Stimulated activated CD4-positive, alpha-beta T cell treated with anti-CD3 and anti-CD28 coated beads, Interleukin-4, amount 100 ng/mL, for 48 hours (primary cell): Measurements from ENCODE around the gene ZNF490.
"Not testable (repeated sequence)": the region's sequence is repeated elsewhere in the genome, so short reads cannot be mapped to it uniquely, and the experiment has no call there.

Experiments used
- DNase-seq, 2 donors: peaks; one replicate each; pipeline ENCODE4 v3.0.0-alpha.2; 2020; ENCODE audit warnings: low read depth in 2 of 2

The ZNF490 gene

DNA sequence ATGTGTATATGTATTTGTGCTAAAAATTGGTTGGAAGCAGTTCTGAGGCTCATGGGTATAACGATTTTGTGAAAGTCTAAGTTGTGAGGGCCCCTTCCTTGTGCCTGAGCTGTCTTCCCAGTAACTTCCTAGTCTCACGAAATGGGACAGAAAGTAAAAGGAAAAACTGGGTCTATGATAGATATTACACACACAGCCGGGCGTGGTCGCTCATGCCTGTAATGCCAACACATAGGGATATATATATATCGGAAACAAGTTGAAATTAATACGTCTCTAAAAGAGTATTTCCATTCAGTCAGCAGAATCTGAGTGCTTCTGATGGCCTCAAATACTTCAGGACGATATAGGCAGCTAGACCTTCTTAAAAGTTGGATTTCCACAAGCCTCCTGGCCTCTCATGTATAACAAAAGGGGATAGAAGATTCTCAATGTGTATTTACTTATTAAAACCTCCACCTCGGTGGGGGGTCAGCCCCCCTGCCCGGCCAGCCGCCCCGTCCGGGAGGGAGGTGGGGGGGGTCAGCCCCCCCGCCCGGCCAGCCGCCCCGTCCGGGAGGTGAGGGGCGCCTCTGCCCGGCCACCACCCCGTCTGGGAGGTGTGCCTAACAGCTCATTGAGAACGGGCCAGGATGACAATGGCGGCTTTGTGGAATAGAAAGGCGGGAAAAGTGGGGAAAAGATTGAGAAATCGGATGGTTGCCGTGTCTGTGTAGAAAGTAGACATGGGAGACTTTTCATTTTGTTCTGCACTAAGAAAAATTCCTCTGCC lies 10.8 kb upstream of the ZNF490 start:
- not testable (repeated sequence) for DNase-seq

DNA sequence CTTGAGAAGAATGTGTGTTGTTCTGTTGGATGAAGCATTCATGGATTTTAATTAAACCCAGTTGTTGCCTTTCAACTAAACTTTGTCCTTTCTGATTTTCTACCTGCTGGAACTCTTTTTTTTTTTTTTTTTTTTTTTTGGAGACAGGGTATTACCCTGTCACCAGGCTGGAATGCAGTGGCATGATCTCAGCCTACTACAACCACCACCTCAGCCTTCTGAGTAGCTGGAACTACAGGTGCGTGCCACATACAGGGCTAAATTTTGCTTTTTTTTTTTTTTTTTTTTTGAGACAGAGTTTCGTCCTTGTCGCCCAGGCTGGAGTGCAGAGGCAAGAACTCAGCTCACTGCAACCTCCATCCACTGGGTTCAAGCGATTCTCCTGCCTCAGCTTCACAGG lies 7.0 kb upstream of the ZNF490 start:
- DNase-seq, result no peak

DNA sequence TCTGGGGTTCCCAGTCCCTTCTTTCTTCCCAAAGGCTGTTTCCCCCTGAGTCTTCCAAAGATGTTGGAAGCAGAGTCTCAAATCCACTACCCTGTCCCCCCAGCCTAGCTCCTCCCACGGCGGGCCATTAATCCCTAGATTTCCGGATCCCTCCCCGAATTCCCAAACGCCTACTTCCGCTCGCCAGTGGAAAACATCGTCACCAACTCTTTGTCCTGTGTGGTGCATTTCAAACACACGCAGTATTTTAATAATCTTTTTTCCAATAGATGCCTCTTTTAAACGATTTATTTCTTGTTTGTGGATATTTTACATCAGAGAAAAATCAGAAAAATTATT lies 717 bp upstream of the ZNF490 start:
- no peak for DNase-seq

DNA sequence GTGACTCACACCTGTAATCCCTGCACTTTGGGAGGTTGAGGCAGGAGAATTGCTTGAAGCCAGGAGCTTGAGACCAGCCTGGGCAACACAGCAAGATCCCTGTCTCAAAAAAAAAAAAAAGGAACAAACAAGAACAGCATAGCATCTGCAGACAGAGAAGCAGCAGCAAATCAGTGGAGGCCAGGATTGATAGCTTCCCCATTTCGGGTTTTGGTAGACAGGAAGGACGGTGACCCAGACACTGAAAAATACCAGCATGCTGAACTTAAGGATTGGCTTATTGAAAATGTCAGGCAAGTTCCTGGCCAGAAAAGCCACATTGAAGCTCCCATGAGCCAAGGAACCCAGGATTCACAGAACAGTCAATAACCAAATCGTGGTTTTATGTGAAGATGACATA lies 3.0 kb downstream of the ZNF490 start:
- no peak for DNase-seq

DNA sequence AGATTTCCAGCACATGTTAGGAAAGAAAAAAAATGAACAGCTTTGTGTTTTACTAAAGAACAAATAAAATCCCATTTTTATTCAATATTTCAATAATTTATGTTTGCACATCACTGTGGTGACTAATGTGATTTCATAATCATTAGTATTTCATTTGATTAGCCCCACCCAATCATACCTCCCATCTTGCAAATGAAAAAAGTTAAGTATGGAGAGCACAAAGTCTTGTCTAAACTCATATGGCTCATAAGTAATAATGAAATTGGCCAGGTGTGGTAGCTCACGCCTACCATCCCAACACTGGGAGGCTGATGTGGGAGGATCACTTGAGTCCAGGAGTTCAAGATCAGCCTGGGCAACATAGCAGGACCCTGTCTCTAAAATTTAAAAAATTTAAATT lies 3.8 kb downstream of the ZNF490 start:
- no peak for DNase-seq

DNA sequence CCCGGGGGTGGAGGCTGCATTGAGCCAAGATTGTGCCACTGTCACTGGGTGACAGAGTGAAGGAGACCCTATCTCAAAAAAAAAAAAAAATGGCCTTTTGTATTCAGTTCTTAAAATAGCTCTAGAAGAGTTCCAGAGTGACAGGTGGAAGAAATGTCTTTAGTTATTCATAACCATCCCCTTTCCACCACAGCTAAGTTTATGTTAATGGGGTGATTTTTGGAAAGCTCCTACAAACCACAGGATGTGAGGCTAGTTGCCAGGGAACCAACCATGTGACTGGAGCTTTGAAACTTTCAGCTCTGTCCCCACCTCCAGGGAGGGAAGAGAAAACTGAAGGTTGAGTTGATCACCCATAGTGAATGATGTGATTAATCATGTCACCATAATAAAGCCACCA lies 6.9 kb downstream of the ZNF490 start:
- peak in 1 of 2 donors; percentile 46 for DNase-seq

DNA sequence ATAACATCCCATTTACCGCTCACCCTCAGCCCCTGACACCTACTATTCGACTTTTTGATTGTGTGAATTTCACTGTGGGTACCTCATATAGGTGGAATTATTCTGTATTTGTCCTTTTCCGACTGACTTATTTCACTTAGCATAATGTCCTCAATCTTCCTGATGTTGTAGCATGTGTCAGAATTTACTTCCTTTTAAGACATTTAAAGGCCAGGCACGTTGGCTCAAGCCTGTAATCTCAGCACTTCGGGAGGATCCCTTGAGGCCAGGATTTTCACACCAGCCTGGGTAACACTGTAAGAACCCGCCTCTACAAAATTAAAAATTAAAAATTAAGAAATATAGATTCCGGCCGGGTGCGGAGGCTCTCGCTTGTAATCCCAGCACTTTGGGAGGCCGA lies 13.0 kb downstream of the ZNF490 start:
- DNase-seq, result no peak

DNA sequence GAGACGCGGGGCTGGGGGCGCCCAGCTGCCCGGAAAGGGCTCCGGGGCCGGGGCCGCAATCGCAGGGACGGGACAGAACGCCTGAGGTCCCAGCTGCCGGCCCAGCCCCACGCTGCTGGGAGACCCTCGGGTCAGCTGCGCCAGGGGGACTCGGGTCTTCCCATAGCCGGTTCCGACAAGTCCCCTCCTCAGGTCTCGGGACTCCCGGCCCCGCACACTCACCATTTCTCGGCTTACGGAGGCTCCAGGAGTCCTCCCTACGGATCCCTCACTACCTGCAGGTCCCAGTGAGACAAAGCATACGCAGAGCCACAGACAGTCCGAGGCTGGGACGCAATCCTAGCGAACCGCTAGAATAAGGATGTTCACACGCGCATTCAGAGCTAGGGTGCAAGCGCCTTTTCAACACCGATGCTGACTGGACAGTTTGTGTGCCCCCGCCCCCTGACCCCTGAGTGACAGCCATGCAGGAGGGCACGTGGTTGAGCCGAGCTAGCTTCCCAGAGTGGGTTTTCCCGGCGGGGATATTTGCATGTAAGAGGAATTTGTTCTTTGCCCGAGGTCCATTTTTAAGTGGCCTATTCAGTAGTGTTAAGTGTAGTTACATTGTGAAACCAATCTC lies 13.6 kb downstream of the ZNF490 start:
- DNase-seq, result no peak

DNA sequence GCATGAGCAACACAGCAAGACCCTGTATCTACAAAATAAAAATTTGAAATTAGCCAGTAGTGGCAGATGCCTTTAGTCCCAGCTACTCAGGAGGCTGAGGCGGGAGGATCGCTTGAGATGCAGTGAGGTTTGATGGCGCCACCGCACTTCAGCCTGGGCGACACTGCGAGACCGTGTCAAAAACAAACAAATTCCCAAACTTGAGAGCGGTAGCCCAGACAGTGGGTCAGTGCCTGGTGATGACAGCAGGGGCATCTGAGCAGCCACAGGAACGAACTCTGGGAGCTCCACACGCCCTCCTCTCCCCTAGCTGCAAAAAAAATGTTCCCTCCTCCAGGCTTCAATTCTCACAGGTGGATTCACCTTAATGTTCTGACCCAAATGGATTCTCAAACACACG lies 14.1 kb downstream of the ZNF490 start:
- no peak for DNase-seq

DNA sequence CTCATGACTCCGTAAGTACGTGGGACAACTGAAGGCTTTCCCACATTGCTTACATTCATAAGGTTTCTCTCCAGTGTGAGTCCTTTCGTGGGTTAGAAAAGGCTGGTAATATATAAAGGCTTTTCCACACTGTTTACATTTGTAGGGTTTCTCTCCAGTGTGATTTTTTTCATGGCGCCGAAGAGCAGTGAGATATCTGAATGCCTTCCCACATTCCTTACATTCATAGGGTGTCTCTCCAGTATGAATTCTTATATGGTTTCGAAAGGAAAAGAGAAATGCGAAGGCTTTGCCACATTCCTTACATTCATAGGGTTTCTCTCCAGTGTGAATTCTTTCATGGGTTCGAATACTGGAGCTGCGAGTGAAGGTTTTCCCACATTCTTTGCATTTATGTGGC lies 29.5 kb downstream of the ZNF490 start:
- no peak for DNase-seq

DNA sequence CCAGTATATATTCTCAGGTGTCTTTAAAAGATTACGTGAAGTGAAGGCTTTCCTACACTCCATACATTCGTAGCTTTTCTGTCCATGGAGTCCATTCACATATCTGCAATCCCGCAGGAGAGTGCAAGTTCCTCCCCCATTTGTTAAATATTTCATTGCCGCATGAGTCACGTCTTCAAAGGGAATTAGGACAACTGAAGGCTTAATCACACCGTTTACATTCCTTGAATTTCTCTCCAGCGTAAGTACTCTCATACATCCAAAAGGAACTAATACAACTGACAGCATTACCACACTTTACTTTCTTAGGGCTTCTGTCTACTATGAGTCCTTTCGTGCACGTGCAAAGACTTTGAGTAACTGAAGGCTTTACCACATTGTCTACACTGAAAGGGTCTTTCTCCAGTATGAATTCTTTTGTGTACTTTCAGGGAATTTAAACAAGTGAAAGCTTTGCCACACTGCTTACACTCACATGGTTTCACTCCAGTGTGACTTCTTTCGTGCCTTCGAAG lies 30.4 kb downstream of the ZNF490 start:
- DNase-seq, result no peak

DNA sequence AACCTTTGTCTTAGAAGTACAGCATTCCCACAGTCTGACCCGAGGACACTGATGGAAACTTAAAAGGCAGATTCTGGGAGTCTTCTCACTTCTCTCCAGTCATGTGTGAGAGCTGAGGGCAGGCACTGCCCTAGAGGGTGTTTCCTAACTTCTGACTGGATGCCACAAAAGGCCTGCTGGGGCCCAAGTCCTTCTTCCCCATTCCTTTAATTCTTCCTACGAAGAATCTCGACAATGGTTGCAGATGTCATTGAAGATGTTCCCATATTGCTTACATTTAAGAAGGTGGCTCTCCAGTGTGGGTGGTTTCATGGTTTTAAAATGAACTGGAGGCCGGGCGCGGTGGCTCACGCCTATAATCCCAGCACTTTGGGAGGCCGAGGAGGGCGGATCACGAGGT lies 32.0 kb downstream of the ZNF490 start:
- no peak for DNase-seq

DNA sequence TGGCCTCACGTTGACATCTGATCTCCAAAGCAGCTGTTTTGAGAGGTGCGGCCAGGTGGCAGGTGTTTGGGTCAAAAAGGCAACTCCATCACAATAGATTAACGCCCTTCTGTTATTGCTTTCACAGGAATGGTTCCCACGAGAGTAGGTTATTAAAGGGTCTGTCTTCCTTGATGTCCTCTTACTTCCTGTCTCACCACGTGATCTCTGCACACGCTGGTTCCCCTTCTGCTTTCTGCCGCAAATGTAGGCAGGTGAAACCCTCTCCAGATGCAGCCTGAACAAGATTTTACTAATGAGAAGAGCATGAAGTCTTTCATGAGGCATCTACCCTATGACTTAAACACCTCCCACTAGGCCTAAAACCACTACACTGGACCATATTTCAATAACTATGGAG lies 36.6 kb downstream of the ZNF490 start:
- no peak for DNase-seq

DNA sequence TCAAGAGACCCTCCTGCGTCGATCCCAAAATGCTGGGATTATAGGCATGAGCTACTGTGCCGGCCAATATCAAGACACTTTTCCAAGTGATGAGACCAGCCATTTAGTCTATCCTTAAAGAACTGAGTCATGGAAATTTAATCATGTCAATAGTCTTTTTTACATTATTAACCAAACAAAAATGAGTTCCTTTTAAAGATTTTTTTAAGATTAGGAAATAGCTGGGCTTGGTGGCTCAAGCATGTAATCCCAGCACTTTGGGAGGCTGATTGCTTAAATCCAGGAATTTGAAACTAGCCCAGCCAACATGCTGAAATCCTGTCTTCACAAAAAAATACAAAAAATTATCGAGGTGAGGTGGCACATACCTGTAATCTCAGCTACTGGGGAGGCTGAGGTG lies 42.7 kb downstream of the ZNF490 start:
- no peak for DNase-seq

DNA sequence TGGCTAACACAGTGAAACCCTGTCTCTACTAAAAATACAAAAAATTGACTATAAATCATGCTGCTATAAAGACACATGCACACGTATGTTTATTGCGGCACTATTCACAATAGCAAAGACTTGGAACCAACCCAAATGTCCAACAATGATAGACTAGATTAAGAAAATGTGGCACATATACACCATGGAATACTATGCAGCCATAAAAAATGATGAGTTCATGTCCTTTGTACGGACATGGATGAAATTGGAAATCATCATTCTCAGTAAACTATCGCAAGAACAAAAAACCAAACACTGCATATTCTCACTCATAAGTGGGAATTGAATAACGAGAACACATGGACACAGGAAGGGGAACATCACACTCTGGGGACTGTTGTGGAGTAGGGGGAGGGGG lies 44.2 kb downstream of the ZNF490 start:
- not testable (repeated sequence) for DNase-seq

DNA sequence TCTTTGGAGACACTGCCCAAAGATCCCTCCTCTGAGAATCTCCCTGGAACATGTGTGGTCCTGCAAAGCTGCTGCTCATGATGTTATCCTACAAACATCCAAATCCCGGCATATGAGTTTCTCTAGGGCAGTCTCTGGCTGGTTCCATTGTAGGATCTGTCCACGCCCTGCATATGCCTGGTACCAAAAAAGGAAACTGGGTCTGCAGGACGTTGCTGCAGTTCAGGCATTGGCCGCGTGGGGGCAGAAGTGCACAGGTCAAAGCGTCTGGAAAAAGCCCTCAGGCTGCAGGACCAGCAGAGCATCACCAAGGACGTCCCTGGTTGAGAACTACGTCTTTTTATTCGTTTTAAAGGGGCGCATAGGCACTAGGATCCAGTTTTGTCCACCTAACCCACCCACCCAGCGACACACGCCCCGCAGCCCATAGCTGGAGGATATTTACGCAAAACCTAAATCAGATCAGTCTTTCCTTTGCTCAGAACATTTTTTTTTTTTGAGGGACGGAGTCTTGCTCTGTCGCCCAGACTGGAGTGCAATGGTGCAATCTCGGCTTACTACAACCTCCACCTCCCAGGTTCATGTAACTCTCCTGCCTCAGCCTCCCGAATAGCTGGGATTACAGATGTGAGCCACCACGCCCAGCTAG lies 46.5 kb downstream of the ZNF490 start:
- peak; percentile 85 to 97 for DNase-seq

DNA sequence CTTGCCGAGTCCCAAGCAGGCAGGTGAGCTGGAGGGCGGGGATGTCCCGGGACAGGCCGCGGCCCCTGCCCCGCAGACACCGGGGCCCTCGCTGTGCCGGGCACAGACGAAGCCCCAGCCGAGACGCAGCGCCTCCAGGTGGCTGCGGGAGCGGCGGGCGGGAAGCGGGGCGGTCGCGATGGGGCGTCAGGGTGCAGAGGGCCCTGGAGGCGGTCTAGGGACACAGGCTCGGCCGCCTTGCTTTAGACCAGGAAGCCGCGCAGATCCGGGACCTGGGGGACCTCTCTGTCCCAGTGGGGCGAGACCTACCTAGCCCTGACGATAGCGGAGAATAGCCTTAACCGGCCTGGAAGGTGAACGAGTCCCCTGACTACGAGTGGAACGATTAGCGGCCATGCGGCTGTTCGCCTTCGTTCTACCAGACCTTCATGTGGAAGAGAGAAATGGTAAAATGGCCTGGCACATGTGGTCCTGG lies 55.1 kb downstream of the ZNF490 start:
- DNase-seq, result no peak

DNA sequence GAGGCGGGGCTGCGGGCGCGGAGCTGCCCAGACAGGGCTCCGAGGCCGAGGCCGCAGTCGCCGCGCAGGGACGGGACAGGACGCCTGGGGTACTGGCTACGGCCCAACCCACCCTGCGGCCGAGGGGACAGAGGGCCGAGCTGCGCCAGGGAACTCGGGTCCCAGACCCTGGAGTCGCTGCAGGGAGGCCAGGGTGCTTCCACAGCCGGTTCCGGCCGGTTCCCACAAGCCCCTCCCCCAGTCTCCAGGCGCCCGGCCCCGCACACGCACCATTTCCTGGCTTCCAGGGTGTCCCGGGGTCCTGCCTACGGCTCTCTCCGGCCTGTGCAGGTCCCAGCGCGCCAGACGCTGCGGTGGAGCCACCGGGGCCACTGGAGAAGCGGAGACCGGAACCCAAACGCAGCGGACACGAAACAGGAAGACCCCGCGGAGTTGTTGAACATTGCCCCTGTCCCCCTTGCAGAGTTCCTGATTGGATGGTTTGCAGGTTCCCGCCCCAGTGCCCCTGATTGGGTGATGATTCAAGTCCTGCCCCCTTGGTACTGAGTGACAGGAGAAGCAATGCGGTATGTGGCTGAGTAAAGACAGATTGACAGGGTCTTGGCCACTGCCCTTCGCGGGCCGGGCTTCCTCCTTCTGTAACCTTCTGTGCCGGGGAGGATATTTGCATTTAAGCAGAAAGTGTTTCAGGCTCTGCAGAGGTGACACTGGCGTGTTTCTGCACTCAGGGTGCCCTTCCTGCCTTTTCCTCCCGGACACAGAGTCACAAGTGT lies 59.4 kb downstream of the ZNF490 start, which contains the start of gene ZNF564:
Gene ZNF564, minus strand, starts transcription at position 423 of the 773 bp plus-strand sequence. Its CDS starts 150 bp downstream, at position 273.
- DNase-seq, result peak; percentile 77 to 88

DNA sequence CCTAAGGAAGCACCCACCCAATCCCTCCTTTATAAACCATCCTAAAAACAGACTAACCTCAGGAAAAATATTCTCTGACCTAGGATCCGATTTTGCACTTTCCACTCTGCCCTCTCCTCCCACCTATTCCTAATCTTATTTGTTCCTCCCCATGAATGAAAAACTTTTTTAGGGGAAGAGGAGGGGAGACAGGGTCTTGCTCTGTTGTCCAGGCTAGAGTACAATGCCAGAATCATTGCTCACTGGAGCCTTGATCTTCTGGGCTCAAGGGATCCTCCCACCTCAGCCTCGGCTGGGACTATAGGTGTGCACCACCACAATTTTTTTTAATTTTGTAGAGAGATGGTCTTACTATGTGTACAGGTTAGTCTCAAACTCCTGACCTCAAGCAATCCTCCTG lies 63.7 kb downstream of the ZNF490 start:
- DNase-seq, result no peak

DNA sequence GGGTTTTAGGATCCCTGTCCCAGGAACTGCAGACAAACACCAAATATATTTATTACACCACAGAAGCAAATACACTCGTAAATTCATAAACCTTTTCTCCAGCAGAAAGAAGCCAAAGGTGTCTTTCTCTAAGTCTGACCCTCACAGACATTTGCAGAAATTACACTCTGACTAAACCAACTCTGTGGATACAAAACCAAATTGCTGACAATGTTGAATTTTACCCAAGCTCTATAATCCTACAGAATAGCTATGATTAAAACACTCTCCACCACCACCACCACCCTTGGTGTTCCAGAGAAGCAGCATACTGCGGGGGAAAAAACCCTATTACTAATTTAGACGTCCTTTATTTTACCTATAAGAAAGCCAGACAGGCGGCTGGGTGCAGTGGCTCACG lies 64.5 kb downstream of the ZNF490 start:
- no peak for DNase-seq

DNA sequence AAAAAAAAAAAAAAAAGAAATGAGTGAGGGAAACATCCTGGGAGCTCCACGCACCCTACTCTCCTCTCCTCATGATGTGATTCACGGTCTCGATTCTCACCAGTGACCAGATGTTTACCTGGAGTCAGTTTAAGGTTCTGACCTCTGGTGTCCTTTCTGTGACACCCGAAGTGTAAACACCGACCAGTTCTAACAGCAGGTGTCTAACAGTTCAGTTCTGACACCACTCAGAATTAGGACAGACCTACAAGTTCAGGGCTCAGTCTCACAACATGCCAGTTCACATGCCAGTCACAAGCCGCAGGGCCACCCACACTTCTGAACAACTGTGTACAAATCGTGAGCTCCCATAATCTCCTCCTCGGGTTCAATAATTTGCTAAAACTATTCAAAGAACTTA lies 65.3 kb downstream of the ZNF490 start:
- DNase-seq, result no peak

DNA sequence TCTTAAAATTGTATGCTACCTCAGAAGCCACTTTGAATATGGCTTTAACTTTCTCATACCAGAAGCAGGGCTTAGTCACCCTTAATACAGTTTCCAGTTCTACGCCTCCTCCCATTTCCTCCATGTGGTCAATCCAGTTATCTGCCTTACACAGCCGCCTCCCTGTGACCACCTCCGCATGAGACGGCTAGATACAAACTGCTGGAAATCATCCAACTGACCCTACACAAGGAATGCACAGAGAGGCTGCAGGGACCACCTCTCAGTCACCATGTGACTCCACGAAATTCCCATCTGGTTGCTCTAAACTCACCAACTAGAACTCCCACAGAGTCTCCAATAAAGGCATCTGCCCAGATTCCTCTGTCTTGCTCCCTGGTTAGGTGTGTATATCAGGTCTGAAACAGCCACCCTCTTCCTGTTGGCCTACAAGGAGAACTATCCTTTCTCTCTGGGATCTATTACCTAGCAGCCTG lies 66.2 kb downstream of the ZNF490 start:
- no peak for DNase-seq
